Smooth muscle cell of the brain vasculature (primary cell): ENCODE measurements around the gene CSNK1G3.
"Not testable (repeated sequence)": the region's sequence is repeated elsewhere in the genome, so short reads cannot be mapped to it uniquely, and the experiment has no call there.

Experiments
- DNase-seq: peaks from one replicate; pipeline ENCODE4 v3.0.0-alpha.2; 2012; ENCODE audit warnings: low read depth, low spot score

The CSNK1G3 gene

DNA sequence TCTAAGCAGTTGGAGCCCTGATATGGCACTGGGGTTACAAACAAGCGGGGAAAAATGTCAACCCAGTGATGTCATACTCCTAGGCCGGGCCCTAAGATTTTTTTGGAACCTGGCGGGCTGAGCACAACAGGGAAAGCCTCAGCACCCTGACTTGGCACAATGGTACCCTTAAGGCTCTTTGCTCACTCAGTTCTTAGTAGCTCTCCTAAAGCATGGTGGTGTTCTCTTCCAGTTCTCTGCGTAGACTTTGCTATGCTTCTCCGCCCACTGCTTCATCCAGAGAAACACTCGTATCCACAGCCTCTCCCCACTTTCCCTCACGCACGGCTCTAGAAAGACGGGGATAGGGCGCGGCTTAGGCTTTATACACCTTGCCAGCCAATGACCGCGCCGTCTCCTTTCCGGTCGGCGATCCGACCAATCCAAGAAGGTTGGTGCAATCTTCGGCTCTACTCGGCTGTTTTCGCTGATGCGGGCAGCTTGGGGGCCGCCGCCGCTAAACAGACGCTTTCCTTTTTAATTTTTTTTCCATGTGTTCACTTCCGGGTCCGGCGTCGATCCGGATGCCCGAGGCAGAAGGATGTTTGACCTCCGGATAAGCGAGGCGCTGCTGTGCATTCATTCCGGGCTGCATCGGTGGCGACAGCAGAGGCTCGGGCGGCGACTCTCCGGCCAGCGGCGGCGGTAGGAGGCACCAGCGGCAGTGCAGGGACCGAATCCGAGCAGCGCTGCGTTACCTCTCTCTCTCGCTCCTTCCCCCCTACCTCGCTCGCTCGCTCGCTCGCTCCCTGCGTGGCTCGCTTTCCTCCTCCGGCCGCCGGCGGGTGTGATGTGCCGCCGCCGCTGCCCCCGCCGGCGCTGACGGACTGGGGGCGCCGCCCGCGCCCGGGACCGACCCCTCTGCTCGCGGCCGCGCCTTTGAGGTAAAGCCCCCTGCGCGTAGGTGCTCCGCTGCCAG, at the start of gene CSNK1G3:
Gene CSNK1G3 (plus strand): TSS at position 530 of the 958 bp plus-strand sequence. CDS start 33,487 bp downstream, outside the sequence.
- DNase-seq: peak; percentile 93

DNA sequence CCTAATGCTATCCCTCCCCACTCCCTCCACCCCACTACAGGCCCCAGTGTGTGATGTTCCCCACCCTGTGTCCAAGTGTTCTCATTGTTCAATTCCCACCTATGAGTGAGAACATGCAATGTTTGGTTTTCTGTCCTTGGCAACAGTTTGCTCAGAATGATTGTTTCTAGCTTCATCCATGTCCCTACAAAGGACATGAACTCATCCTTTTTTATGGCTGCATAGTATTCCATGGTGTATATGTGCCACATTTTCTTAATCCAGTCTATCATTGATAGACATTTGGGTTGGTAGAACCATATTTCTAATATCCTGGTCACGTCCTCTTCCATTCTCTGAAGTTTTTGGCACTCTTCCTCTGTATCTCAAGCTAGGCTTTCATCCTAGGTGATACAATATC, 45.1 kb upstream of the CSNK1G3 start:
- not testable (repeated sequence) for DNase-seq

DNA sequence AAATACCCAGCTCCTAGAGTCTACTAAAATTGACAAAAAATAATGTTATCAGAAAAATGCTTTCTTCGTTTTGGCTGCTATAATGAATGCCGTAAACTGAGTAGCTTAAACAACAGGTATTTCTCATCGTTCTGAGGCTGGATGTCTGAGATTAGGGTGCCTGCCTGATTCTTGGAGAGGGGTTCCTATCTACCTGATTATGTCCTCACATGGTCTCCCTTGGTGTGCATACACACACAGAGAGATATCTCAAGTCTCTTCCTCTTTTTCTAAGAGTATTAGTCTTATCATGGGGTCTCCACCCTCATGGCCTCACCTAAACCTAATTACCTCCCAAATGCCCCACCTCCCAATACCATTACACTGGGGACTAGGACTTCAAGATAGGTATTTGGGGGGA, 40.6 kb upstream of the CSNK1G3 start:
- DNase-seq: no peak

DNA sequence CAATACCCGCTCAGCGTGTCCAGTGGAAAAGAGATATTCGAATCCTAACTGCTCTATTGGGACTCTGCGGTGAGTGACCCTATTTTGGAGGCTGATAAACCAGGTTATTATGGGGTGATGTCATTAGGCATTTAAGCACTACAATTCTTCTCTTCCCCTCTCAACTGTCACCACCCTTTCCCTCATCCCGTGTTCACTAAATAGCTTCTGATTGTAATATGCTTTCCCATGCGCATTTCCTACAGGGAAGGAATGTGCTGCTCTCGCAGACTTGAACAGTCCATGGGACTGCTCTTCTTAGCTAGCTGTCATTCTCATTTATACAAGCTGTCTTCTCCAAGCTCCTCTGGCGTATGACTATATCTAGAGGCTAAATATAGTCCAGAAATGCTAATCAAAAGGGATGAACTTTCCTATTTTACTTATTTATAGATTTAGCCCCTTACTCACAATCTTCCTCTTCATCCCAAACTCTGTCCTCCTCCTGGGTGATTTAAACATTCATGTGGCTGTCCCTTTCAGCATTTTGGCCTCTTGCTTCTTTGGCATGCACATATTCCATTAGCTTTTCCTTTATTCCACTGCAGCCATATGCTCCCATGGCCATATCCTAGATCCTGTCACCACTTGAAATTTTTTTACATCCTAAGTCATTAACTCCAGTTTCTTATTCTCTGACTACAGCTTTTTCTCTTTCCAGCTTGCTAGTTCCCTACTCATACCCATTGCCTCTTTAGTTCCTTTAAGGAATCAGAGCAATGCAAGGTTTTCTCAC, 39.6 kb upstream of the CSNK1G3 start:
- DNase-seq: no peak

DNA sequence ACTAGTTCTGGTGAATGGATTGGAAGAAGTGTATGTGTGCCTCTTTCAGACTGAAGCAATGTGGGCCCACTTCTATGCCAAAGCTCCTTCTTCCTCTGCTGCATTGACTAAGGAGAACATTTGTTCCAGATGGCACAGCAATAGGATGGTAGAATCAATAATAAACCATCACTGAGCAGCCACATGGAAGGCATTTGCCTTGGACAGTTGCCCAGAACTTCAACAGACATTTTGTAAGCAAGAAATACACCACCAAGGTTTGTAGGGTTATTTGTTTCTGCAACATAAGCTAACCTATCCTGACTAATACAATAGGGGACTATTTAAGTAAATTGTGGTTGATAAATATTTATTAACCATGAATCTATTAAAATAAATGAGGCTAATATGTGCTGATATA, 37.7 kb upstream of the CSNK1G3 start:
- DNase-seq: no peak

DNA sequence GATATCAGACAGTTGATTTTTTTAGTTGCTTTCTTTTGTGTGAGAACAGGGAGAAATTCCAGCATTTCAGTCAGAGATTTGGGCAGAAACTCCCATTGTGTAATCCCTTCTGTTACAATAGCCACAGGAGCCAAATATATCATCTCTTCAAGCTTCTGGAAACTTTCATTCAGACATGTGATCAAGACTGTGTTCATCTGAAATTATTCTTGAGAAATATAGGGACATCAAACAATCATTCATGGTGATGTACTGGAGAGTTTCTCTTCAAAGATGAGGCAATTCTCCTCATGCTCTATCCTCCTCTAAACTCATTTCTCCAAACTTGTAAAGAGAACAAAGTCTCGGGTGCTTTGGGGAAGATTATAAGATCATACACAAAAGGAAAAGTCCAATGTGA, 35.2 kb upstream of the CSNK1G3 start:
- DNase-seq: no peak

DNA sequence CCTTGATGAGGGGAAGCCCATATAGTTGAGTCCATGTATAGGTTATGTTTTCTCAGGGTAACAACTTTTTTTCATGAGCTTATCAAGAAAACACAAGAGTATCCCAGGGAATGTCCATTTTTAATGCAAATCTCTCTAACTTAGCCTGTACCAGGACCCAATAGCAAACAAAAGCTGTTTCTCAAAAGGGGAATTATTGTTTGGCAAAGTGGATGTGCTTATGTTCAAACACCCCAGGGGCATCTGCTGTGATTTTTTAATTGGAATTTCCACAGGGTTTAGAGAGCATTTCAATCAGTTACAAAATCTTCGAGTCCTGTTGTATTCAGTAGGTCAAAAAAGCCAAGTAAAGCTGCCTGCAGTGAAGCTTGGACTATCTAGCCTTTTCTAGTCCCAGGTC, 33.4 kb upstream of the CSNK1G3 start:
- DNase-seq: no peak

DNA sequence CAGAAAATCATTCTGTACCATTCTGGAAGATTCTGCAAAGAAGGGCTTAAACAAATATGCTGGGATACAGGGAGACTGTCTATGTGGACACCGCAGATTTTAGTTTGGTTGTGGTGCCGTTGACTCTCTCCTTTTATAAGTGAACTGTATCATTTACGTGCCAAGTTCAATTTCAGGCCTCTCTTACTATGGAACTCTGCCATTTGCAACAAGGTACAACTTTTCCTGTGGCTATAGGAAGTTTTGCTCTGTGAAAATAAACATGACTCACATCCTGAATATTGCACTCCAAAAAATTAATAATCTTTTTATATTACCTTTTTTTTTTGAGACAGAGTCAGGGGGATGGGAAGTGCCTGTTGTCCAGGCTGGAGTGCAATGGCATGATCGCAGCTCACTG, 29.7 kb upstream of the CSNK1G3 start:
- peak; percentile 18 for DNase-seq

DNA sequence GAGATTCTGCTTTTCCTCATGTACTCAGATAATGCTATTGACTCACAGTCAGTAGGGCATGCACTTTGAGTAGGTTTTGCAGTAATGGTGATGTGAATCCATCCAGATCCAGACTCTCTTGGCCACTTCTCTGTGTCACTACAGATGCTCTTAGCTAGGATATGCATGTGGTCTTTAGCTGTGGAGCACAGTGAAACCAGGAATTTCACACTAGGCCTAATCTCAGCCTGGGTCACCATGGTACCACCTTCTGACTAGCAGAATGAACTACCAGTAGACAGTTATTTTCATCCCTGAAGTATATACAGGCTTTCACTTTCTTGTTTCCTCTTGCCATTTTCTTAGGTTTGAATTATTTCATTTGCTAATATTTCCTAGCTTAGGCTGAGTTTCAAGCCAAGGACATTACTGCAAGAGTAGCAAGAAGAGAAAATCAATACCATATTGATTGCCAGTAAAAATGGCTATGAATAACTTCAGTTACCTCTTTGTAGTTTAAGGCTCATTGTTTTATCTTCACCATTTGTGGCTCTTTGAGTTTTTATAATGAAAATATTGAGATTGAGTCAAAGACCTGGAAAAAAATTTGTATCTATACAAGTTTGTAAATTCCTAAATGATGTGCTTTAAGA, 28.4 kb upstream of the CSNK1G3 start:
- DNase-seq: no peak

DNA sequence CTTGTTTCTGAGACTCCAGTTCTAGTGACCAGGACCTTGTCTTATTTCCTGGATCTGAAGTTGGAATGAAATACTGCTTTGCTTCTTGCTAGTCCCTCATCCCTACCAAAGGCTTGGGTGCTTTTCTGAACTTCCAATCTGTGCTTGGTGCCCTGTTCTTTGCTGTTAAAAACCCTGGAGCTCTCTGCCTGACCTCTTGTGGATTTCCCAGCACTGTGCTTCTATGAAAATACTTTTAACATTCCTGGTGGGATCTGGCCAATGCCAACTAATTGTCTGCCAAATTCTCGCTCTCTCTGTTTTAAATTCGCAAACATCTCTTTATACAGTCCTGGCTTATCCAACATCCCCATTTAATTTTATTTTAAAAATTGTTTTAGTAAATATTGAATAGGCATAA, 26.7 kb upstream of the CSNK1G3 start:
- no peak for DNase-seq

DNA sequence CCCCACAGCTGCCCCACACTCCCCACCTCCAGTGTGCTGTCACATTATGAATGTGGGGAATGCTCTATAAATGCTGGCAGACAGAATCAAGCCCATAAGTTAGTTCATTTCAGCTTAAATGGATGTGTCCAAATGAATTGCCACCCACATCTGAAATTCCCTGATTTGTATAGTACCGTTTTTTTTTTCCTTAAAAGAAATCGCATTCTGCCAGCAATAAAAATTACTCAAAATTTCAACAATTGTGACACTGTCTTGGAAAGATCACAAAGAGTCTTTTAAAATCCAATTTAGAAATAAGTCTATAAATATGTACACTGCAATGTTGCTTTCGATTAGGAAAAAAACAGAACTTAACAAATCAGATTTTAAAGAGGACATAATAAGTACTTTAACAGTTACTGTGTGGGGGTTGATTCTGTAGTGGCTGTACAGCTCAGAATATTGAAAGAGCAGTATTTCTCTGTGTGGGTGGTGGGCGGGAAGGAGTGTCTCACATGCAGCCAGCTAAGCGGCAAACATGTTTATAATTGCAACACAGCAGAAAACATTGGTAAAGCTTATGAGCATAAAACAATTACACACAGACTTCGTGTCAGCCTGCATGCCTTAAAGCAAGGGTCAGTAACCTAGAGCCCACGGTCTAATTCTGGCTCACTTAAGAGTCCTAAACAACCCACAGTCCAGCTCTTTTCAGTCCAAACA, 24.9 kb upstream of the CSNK1G3 start:
- DNase-seq: no peak

DNA sequence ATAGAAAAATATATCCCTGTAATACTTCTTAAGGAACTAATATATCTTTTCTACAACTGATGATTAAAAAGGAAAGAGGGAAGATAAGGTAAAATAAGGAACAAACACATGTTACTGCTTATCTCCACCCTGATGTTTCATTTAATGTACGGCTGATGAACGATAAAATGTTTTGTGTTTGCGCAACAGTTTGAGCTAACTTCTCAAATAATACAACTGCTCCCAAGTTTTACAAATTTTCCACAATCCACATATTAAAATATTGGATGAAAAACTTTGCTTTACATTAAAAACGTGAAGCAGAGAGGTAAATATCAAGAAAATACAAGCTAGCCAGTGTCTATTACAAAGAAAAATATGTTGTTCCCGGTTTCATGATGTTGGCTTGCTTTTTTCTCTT, 21.0 kb upstream of the CSNK1G3 start:
- no peak for DNase-seq

DNA sequence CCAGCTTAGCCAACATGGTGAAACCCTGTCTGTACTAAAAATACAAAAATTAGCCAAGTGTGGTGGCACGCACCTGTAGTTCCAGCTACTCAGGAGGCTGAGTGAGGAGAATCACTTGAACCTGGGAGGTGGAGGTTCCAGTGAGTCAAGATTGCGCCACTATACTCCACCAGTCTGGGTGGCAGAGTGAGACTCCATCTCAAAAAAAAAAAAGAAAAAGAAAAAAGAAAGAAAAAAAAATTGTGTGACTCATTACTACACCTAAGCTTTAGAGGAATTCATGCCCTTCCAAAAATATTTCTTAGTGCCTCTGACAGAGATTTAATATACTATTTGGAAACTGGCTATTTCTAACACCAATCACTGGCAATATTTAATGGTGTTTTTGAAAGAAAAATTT, 16.8 kb upstream of the CSNK1G3 start:
- DNase-seq: not testable (repeated sequence)

DNA sequence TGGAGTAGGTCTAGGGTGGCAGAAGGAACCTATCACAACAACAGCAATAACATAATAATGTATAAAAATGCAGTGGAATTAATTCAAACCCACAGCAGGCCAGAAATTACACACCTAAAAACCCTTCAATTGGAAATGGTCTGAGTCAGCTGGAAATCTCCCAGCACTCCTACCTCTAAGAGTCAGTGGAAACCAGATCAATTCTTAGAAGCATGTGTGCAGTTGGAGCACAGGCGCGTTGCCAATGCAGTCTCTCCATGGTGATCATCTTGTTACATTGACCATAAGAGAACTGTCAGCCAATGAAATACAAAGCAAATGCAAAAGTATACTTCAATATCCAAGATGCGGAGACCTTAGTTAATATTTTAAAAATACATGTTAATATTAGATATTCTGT, 15.1 kb upstream of the CSNK1G3 start:
- DNase-seq: no peak

DNA sequence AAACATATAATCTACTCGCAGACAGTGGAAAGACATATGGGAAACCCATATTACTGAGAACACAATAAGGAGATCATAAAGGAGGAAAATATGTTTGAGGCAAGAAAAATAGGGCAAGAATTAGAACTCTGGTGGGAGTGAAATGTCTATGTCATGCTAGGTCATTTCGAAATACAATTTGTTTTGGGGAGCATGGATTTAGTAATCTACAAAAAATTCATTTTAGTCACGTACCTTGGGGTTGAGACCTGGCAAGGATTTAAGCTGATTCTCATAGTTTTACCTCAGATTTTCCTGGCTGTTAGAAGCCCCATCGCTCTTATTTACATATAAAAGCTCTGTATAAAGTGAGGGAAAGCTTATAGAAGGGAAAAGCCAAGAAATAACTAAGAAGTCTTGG, 11.5 kb upstream of the CSNK1G3 start:
- DNase-seq: no peak

DNA sequence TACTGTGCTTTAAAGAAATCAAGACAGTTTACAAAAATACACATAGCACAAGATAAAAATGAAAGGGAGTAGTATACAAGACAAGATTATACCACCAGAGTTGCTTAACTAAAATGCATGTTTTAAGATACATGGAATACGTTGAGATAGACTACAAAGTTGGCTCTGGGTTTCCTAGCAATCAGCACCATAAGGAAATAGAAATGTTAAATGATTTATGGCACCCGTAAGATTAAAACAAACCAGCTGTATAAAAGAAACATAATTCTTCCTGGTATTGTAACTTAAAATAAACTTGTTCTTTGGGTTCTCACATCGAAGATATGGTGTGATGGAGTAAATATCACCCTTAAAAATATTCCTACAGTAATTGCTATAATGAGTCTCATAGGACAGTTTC, 9.9 kb upstream of the CSNK1G3 start:
- DNase-seq: no peak

DNA sequence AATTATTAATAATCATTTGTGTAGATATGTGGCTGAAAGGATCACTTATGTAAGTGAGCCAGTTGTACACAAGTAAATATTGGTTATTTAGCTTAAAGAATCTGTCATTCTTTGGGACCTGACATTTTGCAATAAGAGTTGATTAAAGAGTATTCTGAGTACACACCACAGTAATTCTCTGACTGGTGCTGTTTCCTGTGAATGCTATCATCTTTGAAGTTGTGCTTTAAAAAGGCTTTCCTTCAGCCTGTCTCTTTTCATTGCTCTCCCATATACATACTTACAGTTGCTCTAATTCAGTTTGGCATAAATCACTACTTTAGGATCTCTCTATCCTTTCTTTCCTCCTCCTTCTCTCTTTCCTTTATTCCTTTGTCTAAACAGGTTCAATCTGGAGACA, 8.7 kb upstream of the CSNK1G3 start:
- no peak for DNase-seq

DNA sequence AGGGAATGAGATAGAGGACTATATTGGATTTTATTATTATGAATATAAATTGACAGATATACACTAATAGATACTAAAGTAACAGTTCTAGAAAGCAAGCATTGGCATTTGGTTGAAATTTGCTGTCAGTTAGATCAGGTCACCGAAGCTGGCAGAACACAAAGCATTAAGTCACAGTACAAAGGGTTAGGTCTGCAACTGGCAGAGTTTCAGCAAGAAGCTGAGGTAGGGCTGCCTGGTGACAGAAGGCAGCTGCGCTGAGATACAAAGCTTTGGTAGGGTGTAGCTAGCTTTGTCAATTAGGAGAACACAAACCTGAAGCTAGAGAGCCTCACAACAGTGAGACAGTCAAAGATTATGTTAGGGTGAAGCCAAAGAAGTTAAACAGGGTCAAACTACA, 6.3 kb upstream of the CSNK1G3 start:
- DNase-seq: no peak

DNA sequence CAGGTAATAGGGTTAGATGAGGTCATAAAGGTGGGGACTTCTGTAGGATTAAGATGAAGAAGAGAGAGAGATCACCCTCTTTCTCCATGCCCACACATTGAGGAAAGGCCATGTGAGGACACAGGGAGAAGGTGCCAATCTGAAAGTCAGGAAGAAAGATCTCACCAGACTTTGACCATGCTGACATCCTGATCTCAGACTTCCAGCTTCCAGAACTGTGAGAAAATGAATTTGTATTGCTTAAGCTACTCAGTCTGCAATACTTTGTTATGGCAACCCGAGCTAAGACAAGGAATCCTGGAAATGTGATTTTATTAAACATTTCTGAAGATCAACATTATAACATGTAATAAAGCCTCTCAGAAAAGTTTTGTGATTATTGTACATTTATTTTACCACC, 3.5 kb upstream of the CSNK1G3 start:
- DNase-seq: no peak

DNA sequence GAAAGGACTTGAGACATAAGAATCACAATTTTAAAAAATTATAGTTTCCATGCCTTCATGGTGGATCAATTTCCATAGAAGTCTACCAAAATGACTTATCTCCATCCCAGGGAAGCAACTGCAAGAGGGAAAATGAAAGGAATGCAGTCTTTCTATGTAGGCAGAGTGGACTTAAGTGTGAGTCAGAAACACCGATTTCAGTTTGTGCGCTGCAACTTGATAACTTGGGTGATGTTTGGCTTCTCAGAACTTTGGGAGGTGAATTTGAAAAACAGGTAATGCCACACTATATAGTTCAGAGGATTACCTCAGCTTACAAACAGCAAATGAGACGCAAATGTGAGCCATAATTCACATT, 708 bp upstream of the CSNK1G3 start:
- DNase-seq: no peak

DNA sequence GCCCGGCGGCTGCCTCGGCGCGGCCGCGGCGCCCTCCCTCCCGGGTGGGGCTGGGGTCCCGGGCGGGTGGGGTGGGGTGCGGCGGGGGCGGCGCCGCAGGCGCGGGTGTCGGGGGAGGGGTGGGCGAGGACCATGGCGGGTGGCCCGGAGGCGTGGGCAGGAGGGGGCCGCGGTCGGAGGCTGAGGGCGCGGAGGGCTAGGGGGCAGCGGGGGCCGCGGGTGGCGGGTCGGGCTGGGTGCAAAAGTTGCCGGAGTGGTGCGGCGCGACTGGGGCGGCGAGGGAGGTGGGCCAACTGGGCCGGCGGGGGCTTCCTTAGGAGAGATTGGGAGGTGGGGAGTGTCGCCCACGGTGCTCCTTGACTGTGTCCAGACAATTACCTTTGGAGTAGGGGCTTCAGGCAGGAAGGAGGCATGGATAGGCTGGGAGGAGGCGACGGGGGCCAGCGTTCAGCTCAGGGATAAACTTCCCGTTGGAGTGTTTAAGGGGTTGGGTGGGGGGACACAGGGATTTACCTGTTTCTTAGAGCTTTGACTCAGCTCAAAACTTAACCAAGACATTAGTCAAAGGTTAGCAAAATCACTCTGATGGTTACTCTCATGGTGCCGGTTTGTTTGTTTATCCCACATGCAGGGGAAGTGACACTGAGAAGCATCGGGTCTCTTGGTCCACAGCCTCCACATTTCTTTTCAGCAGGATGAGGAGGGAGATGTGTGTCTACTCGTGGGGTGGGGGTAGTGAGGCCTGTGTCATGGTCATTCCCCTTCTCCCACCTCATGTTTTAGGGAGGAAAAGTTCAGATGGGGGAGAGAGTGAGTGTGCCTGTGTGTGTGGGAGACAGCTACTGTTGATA, 859 bp downstream of the CSNK1G3 start:
- DNase-seq: peak; percentile 4
